GM10847 (cell line): ENCODE results near the gene COX20.

ENCODE experiments used
- POLR2A ChIP-seq: IDR thresholded peaks from 2 replicates; pipeline ENCODE4 v1.6.1; 2011; ENCODE audit not compliant: insufficient read length; ENCODE audit errors: extremely low read depth

Gene COX20

GRCh38 chr1:244860078-244860477, 24.6 kb downstream of the COX20 start:
- TF ChIP-seq POLR2A, result no peak

GRCh38 chr1:244860914-244861610, 25.6 kb downstream of the COX20 start:
- no peak for TF ChIP-seq POLR2A

GRCh38 chr1:244861683-244862082, 26.2 kb downstream of the COX20 start:
- TF ChIP-seq POLR2A, result no peak

GRCh38 chr1:244862354-244862698, 26.9 kb downstream of the COX20 start:
- TF ChIP-seq POLR2A, result no peak

GRCh38 chr1:244862699-244863490, 27.4 kb downstream of the COX20 start:
- peak; percentile 50 for TF ChIP-seq POLR2A

GRCh38 chr1:244863491-244864252, 28.2 kb downstream of the COX20 start:
- no peak for TF ChIP-seq POLR2A

- TF ChIP-seq POLR2A, result peak; percentile 89
Observed at GRCh38 chr1:244864253-244865027, 29.0 kb downstream of the COX20 start, which contains the start of gene HNRNPU. TSS of gene HNRNPU (minus strand) at chr1:244864543. CDS start at chr1:244864307, 236 bp downstream.

GRCh38 chr1:244865028-244865371, 29.5 kb downstream of the COX20 start:
- TF ChIP-seq POLR2A, result no peak

- TF ChIP-seq POLR2A, result no peak
Observed at GRCh38 chr1:244865820-244866219, 30.4 kb downstream of the COX20 start.

GRCh38 chr1:244866355-244866754, 30.9 kb downstream of the COX20 start:
- TF ChIP-seq POLR2A, result no peak

- TF ChIP-seq POLR2A, result no peak
Observed at GRCh38 chr1:244868484-244869363, 33.3 kb downstream of the COX20 start.

- TF ChIP-seq POLR2A, result no peak
Observed at GRCh38 chr1:244869364-244869827, 33.9 kb downstream of the COX20 start.

- no peak for TF ChIP-seq POLR2A
Observed at GRCh38 chr1:244869950-244870349, 34.5 kb downstream of the COX20 start.

- no peak for TF ChIP-seq POLR2A
Observed at GRCh38 chr1:244874974-244875579, 39.6 kb downstream of the COX20 start.
